Lower leg skin (tissue), 4 donors: Measurements from ENCODE around the gene SOHLH1. TPM values are rescaled to one million over a fixed set of nuclear protein-coding genes. Genes with fewer than 3 reads are reported as not detected.

Experiments used
- DNase-seq, 2 donors: peaks; one replicate each; pipeline ENCODE4 v3.0.0-alpha.2; 2019; ENCODE audit warnings: low spot score in 2 of 2
- H3K4me3 ChIP-seq: fragments of 200-600 bp; sonication (generic); 2 replicates; pipeline ENCODE4 v1.5.1; 2017; ENCODE audit warnings: mild to moderate bottlenecking, low read depth; ENCODE audit not compliant: poor library complexity, severe bottlenecking
- POLR2A ChIP-seq, 2 donors: fragments of 450-650 bp; IDR thresholded peaks; one replicate each; pipeline ENCODE4 v1.6.1; 2016 to 2017; ENCODE audit warnings: antibody characterized with exemption in 2 of 2, mild to moderate bottlenecking in 1 of 2, moderate library complexity in 1 of 2
- WGBS, 2 donors: methylation state at CpG; one replicate each; pipeline ENCODE4 v1.1.5; 2018; 5-methylcytosine and 5-hydroxymethylcytosine counted together
- intact Hi-C: fragments of 100-400 bp; cut with DNase I; formaldehyde crosslinking; loops from one replicate; pipeline ENCODE4 v1.15.0; 2023; ENCODE audit warnings: low total_unique reads
- total RNA-seq, 4 donors: library from RNA; depleted of rRNA; stranded (reverse); fragments of >200 nt; gene quantifications; one replicate each; pipeline ENCODE4 v1.1.0, GENCODE V29; 2016
- TF ChIP-seq, protein P1 (sequence below), 3 donors: fragments of 450-650 bp; IDR thresholded peaks; one replicate each; pipeline ENCODE4 v1.5.1; 2016; ENCODE audit warnings: antibody characterized with exemption in 3 of 3, mild to moderate bottlenecking in 3 of 3, moderate library complexity in 2 of 3

The SOHLH1 gene
- total RNA-seq, 4 donors from 2014 or later, result 0.71 TPM; not detected in 3

DNA sequence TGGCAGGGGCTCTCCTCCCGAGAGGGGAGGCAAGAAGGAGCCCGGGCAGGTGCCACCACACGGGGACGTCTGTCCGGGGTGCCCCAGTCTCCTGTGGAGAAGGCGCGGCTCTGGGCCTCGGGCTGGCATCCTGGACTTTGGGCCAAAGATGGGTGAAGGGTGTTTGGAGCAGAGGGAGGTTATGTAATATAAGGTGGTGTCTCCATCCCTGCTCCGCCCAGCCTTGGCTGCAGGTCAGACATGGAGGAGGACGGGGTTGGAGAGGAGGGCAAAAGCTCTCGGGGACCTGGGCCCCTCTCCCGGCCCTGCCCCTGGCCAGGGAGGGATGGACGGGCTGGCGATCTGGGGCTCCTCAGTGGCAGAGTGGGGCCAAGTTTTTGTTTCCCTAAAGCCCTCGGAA lies 1.2 kb upstream of the SOHLH1 start:
- intact Hi-C loops, result no loop called here
- WGBS, 2 donors, result 39 to 54% methylated on average over 12 to 15 of the region's 15 CpGs
- TF ChIP-seq, protein P1, sequence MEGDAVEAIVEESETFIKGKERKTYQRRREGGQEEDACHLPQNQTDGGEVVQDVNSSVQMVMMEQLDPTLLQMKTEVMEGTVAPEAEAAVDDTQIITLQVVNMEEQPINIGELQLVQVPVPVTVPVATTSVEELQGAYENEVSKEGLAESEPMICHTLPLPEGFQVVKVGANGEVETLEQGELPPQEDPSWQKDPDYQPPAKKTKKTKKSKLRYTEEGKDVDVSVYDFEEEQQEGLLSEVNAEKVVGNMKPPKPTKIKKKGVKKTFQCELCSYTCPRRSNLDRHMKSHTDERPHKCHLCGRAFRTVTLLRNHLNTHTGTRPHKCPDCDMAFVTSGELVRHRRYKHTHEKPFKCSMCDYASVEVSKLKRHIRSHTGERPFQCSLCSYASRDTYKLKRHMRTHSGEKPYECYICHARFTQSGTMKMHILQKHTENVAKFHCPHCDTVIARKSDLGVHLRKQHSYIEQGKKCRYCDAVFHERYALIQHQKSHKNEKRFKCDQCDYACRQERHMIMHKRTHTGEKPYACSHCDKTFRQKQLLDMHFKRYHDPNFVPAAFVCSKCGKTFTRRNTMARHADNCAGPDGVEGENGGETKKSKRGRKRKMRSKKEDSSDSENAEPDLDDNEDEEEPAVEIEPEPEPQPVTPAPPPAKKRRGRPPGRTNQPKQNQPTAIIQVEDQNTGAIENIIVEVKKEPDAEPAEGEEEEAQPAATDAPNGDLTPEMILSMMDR (IDR thresholded peaks at IDR 0.05), result no peak
- no peak for TF ChIP-seq POLR2A (IDR thresholded peaks at IDR 0.05)
- DNase-seq, result no peak
- no peak overlapping the region for H3K4me3 ChIP-seq

DNA sequence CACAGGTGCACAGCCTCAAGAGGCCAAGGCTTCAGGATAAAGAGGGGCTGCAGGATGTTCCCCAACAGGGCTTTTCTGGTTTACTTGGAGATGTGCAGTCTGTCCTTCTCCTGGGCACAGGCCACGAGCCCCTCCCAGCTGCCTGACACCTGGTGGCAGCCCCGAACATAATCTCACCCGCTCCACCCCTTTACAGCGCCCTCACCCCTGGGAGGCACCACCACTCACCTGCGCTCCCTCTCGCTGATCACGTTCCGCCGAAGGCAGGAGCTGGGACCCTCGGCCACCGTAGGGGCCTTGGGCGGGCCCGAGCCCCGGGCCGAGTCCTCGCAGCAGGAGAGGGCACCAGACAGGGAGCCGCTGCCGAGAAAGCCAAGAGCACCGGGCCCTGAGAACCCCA lies 514 bp downstream of the SOHLH1 start:
- no peak for DNase-seq
- no peak overlapping the region for H3K4me3 ChIP-seq
- intact Hi-C loops, result no loop called here
- 64% methylated on average over 19 of the region's 19 CpGs for WGBS, 2 donors
- TF ChIP-seq, protein P1 (IDR thresholded peaks at IDR 0.05), result no peak
- TF ChIP-seq POLR2A (IDR thresholded peaks at IDR 0.05), result no peak

DNA sequence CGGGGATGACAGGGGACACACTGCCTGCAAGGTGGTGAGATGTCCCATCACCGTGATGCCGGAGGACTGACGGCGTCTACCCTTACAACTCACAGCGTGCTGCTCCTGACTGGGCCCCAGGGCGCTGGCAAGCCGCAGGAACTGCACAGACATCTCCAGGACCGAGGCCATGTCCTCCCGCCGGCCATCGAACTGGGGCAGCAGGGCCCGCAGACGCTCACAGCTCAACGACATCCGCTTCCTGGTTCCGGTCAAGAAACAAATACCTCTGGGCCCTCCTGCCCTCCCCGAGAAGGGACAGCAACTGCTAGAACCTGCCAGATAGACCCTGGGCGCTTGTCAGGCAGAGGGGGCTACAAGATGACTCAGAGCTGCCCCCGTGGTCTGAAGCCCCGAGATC lies 1.0 kb downstream of the SOHLH1 start:
- 54 to 60% methylated on average over 21 of the region's 21 CpGs for WGBS, 2 donors
- TF ChIP-seq, protein P1 (IDR thresholded peaks at IDR 0.05), result no peak
- no peak for TF ChIP-seq POLR2A (IDR thresholded peaks at IDR 0.05)
- no peak for DNase-seq
- no peak overlapping the region for H3K4me3 ChIP-seq
- intact Hi-C loops, result no loop called here

DNA sequence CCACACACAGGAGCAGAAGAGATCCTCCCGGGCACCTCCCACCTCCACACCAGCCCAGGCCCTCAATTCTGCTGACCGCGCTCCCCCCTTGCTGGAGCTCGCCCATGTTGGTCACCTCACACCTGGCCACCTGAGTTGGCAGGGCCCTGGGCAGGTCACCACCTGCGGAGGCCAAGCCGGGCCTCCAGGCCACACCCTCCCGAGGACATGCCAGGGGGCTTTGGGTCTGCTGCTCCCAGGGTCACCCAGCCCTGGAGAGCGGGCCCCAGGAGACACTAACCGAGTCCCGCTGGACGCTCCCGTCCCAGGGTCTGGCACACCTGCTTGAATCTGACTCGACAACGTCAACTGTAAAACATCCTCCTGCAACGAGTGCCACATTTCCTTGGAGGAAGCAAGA lies 2.1 kb downstream of the SOHLH1 start:
- no peak for TF ChIP-seq POLR2A (IDR thresholded peaks at IDR 0.05)
- TF ChIP-seq, protein P1 (IDR thresholded peaks at IDR 0.05), result no peak
- intact Hi-C loops, result no loop called here
- no peak overlapping the region for H3K4me3 ChIP-seq
- 69 to 76% methylated on average over 13 to 15 of the region's 15 CpGs for WGBS, 2 donors
- no peak for DNase-seq

DNA sequence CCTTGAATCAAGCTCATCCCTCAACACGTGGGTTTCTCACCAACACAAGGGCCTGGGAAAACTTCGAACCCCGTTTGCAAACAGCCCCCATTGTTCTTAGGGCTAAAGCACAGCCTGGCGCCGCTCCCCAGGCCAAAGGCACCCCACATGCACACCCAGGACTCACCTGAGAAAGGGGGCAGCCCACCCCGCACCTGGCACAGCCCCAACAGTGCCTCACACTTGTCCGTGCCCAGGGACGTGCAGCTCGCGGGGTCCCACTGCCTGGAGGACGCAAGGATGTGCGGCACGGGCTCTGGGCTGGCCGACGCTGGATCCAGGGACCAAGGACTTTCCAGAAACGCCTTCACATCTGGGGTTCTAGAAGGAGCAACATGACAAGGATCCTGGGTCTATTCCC lies 2.8 kb downstream of the SOHLH1 start:
- intact Hi-C loops, result no loop called here
- WGBS, 2 donors, result 74 to 83% methylated on average over 11 to 16 of the region's 16 CpGs
- TF ChIP-seq, protein P1 (IDR thresholded peaks at IDR 0.05), result no peak
- TF ChIP-seq POLR2A (IDR thresholded peaks at IDR 0.05), result no peak
- no peak overlapping the region for H3K4me3 ChIP-seq
- DNase-seq, result no peak

DNA sequence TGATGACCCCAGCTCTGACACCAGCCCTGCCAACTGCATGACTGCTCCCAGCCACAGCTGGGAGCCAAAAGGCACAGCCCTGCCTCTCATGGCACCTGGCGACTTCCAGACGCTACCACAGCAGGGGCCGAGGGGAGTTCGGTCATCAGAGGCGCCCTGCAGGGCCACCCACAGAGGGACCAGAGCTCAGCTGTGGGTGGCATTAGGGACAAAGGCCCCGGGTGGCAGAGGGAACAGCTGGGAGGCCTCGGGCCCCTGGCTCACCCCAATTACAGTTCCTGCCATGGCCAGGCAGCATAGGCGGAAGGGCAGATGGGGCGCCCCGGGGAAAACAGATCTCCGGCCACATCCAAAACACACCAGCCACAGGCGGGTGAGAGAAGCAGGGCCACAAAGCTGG lies 3.6 kb downstream of the SOHLH1 start:
- intact Hi-C loops, result no loop called here
- TF ChIP-seq POLR2A (IDR thresholded peaks at IDR 0.05), result no peak
- TF ChIP-seq, protein P1 (IDR thresholded peaks at IDR 0.05), result no peak
- WGBS, 2 donors, result 73 to 87% methylated on average over 7 to 10 of the region's 12 CpGs
- H3K4me3 ChIP-seq, result no peak overlapping the region
- DNase-seq, result no peak
